Keratinocyte (primary cell): ENCODE results near the gene ABCD1. TPM values are rescaled to one million over a fixed set of nuclear protein-coding genes. Genes with fewer than 3 reads are reported as not detected.

Source experiments
- DNase-seq: peaks from one replicate; pipeline ENCODE4 v3.0.0-alpha.2; 2011; ENCODE audit warnings: low read depth, missing footprints, low spot score
- FAIRE-seq: peaks from 2 replicates; lab custom pipeline; 2011; peaks lifted over from hg19 to GRCh38; lab: Jason Lieb, UNC
- H2AFZ ChIP-seq: 2 replicates; pipeline ENCODE4 v1.6.0; 2012; ENCODE audit warnings: low read length, control low read depth, inconsistent platforms; ENCODE audit not compliant: control insufficient read depth
- H3K27ac ChIP-seq: 2 replicates; pipeline ENCODE4 v1.5.1; 2011; ENCODE audit warnings: low read length; ENCODE audit not compliant: control insufficient read depth, insufficient read depth
- H3K27me3 ChIP-seq: 3 replicates; pipeline ENCODE4 v1.6.0; 2011; ENCODE audit warnings: low read length; ENCODE audit not compliant: control insufficient read depth, insufficient read depth; ENCODE audit errors: extremely low read depth
- H3K36me3 ChIP-seq, 2 experiments: 2 replicates in 1 of 2; 3 replicates in 1 of 2; pipeline ENCODE4 v1.5.1; 2011; ENCODE audit warnings: low read length in 2 of 2, mild to moderate bottlenecking in 1 of 2; ENCODE audit not compliant: control insufficient read depth in 2 of 2, insufficient read depth in 2 of 2; ENCODE audit errors: extremely low read depth in 1 of 2
- H3K4me1 ChIP-seq: 3 replicates; pipeline ENCODE4 v1.5.1; 2011; ENCODE audit warnings: low read length; ENCODE audit not compliant: control insufficient read depth, insufficient read depth; ENCODE audit errors: extremely low read depth
- H3K4me2 ChIP-seq: 3 replicates; pipeline ENCODE4 v1.6.0; 2011; ENCODE audit warnings: low read depth, low read length; ENCODE audit not compliant: control insufficient read depth, insufficient read depth; ENCODE audit errors: extremely low read depth
- H3K4me3 ChIP-seq, 3 experiments: fragments of 200-600 bp in 1 of 3; sonication (generic) in 1 of 3; 2 replicates in 2 of 3; 3 replicates in 1 of 3; pipeline ENCODE4 v1.5.1; 2011 to 2016; ENCODE audit warnings: low read length in 3 of 3, mild to moderate bottlenecking in 3 of 3, control low read depth in 2 of 3, inconsistent platforms in 1 of 3, low read depth in 1 of 3, mixed read lengths in 1 of 3, mixed run types in 1 of 3, moderate library complexity in 1 of 3; ENCODE audit not compliant: control insufficient read depth in 2 of 3, insufficient read depth in 2 of 3; ENCODE audit errors: extremely low read depth in 1 of 3
- H3K79me2 ChIP-seq: 2 replicates; pipeline ENCODE4 v1.6.0; 2012; ENCODE audit warnings: low read length; ENCODE audit not compliant: control insufficient read depth, insufficient read depth
- H3K9ac ChIP-seq: 3 replicates; pipeline ENCODE4 v1.6.0; 2011; ENCODE audit warnings: low read length; ENCODE audit not compliant: control insufficient read depth, insufficient read depth; ENCODE audit errors: extremely low read depth
- H3K9me1 ChIP-seq: 3 replicates; pipeline ENCODE4 v1.6.0; 2011; ENCODE audit warnings: low read length; ENCODE audit not compliant: control insufficient read depth, insufficient read depth; ENCODE audit errors: extremely low read depth
- H3K9me3 ChIP-seq: 2 replicates; pipeline ENCODE4 v1.5.1; 2012; ENCODE audit warnings: low read depth, low read length; ENCODE audit not compliant: control insufficient read depth
- H4K20me1 ChIP-seq: 3 replicates; pipeline ENCODE4 v1.6.0; 2011; ENCODE audit warnings: low read length; ENCODE audit not compliant: control insufficient read depth, insufficient read depth; ENCODE audit errors: extremely low read depth
- CTCF ChIP-seq, 3 experiments: IDR thresholded peaks in 1 of 3; conservative IDR thresholded peaks in 1 of 3; optimal IDR thresholded peaks in 1 of 3; 2 replicates in 2 of 3; 3 replicates in 1 of 3; pipeline versions ENCODE3 to v1.5.1; 2011; ENCODE audit warnings: low read length in 3 of 3, mild to moderate bottlenecking in 3 of 3, moderate library complexity in 2 of 3, control low read depth in 1 of 3, inconsistent platforms in 1 of 3; ENCODE audit not compliant: insufficient read depth in 2 of 3; ENCODE audit errors: extremely low read depth in 1 of 3
- EZH2 ChIP-seq: IDR thresholded peaks from one replicate; pipeline ENCODE4 v1.6.1; 2012; ENCODE audit warnings: inconsistent platforms, mild to moderate bottlenecking, low read length, moderate library complexity
- dilution Hi-C: fragments of 300-500 bp; cut with MboI; formaldehyde crosslinking; loops from one replicate; pipeline ENCODE4 v1.7.0; 2020; ENCODE audit warnings: low sequenced_read_pairs; ENCODE audit not compliant: extremely low pct_ligation_motif_present
- polyA plus RNA-seq, 5 experiments: library from polyadenylated mRNA; depleted of rRNA in 3 of 5; stranded (reverse) in 3 of 5; stranded (forward) in 1 of 5; unstranded in 1 of 5; fragments of >200 nt; gene quantifications; 1 replicate in 1 of 5; 2 replicates in 3 of 5; 3 replicates in 1 of 5; pipeline versions ENCODE4 v1.2.1 to v1.2.3, GENCODE V29; 2011 to 2012; ENCODE audit warnings: missing spikeins in 2 of 5, low read depth in 1 of 5, low replicate concordance in 1 of 5

ABCD1 gene
- polyA plus RNA-seq, 1 donor (not counting 4 experiments of a cell fraction or from before 2014, with no cell fraction given), result 0.81 TPM

- H3K36me3 ChIP-seq, result no peaks in the 10 kb centered on the region
- no peaks in the 10 kb centered on the region for H4K20me1 ChIP-seq
- no peak overlapping the region for H2AFZ ChIP-seq
- H3K27ac ChIP-seq, result no peak overlapping the region
- no peak overlapping the region for H3K4me2 ChIP-seq
- H3K9me3 ChIP-seq, result no peaks in the 10 kb centered on the region
- FAIRE-seq (no peak), DNase-seq (no peak)
- H3K4me3 ChIP-seq, result no peak overlapping the region
- no peaks in the 10 kb centered on the region for H3K9me1 ChIP-seq
- no peaks in the 10 kb centered on the region for H3K27me3 ChIP-seq
- H3K79me2 ChIP-seq, result no peaks in the 10 kb centered on the region
- TF ChIP-seq CTCF (optimal IDR thresholded peaks at IDR 0.05 in 1 of 3, IDR thresholded peaks at IDR 0.05 in 1 of 3, conservative IDR thresholded peaks at IDR 0.05 in 1 of 3; ENCODE audit: extremely low read depth in 1 of 3, insufficient read depth in 2 of 3, low read length in 3 of 3) (no peak), EZH2 (no peak)
- no peaks in the 10 kb centered on the region for H3K4me1 ChIP-seq
- no peak overlapping the region for H3K9ac ChIP-seq
- dilution Hi-C loops, result no loop called here
These were observed 25.6 kb downstream of the ABCD1 start for GRCh38 chrX:153750127-153750774.

- TF ChIP-seq EZH2 (no peak), CTCF (optimal IDR thresholded peaks at IDR 0.05 in 1 of 3, IDR thresholded peaks at IDR 0.05 in 1 of 3, conservative IDR thresholded peaks at IDR 0.05 in 1 of 3; ENCODE audit: extremely low read depth in 1 of 3, insufficient read depth in 2 of 3, low read length in 3 of 3) (no peak)
- Histone ChIP-seq H2AFZ (no peak overlapping the region), H3K4me1 (no peaks in the 10 kb centered on the region), H3K9ac (no peak overlapping the region), H4K20me1 (no peaks in the 10 kb centered on the region), H3K4me2 (no peak overlapping the region), H3K27me3 (no peaks in the 10 kb centered on the region), H3K79me2 (no peaks in the 10 kb centered on the region), H3K4me3 (no peak overlapping the region), H3K36me3 (no peaks in the 10 kb centered on the region), H3K9me1 (no peaks in the 10 kb centered on the region), H3K9me3 (no peaks in the 10 kb centered on the region), H3K27ac (no peak overlapping the region)
- FAIRE-seq, result no peak
- dilution Hi-C loops, result no loop called here
- no peak for DNase-seq
These were observed 30.5 kb downstream of the ABCD1 start for GRCh38 chrX:153755136-153755535.
